ENCODE data around the gene GPX4. TPM values are rescaled to one million over a fixed set of nuclear protein-coding genes. Genes with fewer than 3 reads are reported as not detected.

Gene GPX4
- total RNA-seq, 2 experiments from 2014 or later: 148 to 203 TPM

DNA sequence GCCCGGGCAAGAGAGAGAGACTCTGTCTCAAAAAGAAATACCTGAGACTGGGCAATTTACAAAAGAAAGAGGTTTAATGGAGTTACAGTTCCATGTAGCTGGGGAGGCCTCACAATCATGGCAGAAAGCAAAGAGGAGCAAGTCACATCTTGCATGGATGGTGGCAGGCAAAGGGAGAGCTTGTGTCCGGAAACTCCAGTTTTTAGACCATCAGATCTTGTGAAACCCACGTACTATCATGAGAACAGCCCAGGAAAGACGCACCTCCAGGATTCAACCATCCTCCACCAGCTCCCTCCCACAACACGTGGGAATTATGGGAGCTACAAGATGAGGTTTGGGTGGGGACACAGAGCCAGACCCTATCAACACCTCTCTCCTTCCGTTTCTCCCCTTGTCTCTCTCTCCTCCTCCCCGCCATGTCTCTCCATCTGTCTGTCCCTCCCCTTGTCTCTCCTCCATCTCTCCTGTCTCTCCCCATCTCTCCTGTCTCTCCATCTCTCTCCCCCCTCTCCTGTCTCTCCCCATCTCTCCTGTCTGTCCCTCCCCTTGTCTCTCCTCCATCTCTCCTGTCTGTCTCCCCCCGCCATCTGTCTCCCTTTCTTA lies 18.6 kb upstream of the GPX4 start:
- Histone ChIP-seq H3K36me3 (ENCODE audit: insufficient read depth, low read length) (peaks cover 91% of the 10 kb centered on the region), H3K9me3 (ENCODE audit: low read length) (no peaks in the 10 kb centered on the region), H3K4me2 (ENCODE audit: low read length) (no peak overlapping the region), H3K9me2 (ENCODE audit: insufficient read depth, low read length) (no peaks in the 10 kb centered on the region), H3K27ac (ENCODE audit: low read depth, low read length, poor library complexity, severe bottlenecking) (no peak overlapping the region), H3K79me2 (ENCODE audit: insufficient read depth, low read depth, low read length) (no peaks in the 10 kb centered on the region), H2AFZ (ENCODE audit: low read length) (no peak overlapping the region), H3K4me1 (ENCODE audit: insufficient read depth, low read length, poor library complexity, severe bottlenecking) (peaks cover 35% of the 10 kb centered on the region), H4K20me1 (ENCODE audit: insufficient read depth, low read length) (no peaks in the 10 kb centered on the region), H3K4me3 (ENCODE audit: low read depth, low read length, poor library complexity, severe bottlenecking) (no peak overlapping the region)
- no peak for TF ChIP-seq EZH2phosphoT487 (IDR thresholded peaks at IDR 0.05; ENCODE audit: borderline replicate concordance, low read depth, low read length)
- TF ChIP-seq, protein P1, sequence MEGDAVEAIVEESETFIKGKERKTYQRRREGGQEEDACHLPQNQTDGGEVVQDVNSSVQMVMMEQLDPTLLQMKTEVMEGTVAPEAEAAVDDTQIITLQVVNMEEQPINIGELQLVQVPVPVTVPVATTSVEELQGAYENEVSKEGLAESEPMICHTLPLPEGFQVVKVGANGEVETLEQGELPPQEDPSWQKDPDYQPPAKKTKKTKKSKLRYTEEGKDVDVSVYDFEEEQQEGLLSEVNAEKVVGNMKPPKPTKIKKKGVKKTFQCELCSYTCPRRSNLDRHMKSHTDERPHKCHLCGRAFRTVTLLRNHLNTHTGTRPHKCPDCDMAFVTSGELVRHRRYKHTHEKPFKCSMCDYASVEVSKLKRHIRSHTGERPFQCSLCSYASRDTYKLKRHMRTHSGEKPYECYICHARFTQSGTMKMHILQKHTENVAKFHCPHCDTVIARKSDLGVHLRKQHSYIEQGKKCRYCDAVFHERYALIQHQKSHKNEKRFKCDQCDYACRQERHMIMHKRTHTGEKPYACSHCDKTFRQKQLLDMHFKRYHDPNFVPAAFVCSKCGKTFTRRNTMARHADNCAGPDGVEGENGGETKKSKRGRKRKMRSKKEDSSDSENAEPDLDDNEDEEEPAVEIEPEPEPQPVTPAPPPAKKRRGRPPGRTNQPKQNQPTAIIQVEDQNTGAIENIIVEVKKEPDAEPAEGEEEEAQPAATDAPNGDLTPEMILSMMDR (conservative IDR thresholded peaks at IDR 0.05; ENCODE audit: low read length): no peak
- DNase-seq (ENCODE audit: low spot score): no peak
- BruUV-seq (replicated peaks): no TSS peak
- ChIA-PET POLR2A (no interaction called here), CTCF (ENCODE audit: unreplicated experiment) (no interaction called here)
- intact Hi-C loops (cut with micrococcal nuclease; ENCODE audit: unreplicated experiment): no loop called here

DNA sequence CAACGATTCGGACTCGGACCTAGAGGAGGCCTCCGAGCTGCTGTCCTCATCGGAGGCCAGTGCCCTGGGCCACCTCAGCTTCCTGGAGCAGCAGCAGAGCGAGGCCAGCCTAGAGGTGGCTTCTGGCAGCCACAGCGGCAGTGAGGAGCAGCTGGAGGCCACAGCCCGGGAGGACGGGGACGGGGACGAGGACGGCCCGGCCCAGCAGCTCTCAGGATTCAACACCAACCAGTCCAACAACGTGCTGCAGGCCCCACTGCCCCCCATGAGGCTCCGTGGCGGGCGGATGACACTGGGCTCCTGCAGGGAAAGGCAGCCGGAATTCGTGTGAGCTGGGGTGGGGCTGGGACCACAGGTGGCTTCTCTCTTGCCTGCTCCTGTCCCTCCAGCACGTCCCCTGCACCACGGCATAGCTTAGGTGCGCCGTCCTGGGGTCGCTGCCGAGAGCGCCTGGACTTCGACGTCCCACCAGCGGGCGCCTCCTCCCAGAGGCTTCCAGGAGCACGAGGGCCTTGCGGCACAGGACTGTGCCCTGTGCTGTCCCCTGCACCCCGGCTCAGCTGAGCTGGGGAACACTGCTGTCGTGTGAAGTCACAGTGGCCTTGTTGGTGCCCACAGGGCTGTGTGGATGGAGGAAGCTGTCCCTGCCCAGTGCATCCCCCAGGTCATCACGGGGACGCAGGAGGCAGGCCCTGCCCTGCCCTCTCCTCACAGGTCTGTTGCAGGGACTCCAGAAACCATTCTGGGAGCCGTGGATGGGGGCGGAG lies 17.9 kb upstream of the GPX4 start:
- intact Hi-C loops (cut with micrococcal nuclease; ENCODE audit: unreplicated experiment): no loop called here
- Histone ChIP-seq H3K4me1 (ENCODE audit: insufficient read depth, low read length, poor library complexity, severe bottlenecking) (peaks cover 35% of the 10 kb centered on the region), H3K4me2 (ENCODE audit: low read length) (no peak overlapping the region), H3K79me2 (ENCODE audit: insufficient read depth, low read depth, low read length) (no peaks in the 10 kb centered on the region), H3K9me3 (ENCODE audit: low read length) (no peaks in the 10 kb centered on the region), H3K9me2 (ENCODE audit: insufficient read depth, low read length) (no peaks in the 10 kb centered on the region), H3K27ac (ENCODE audit: low read depth, low read length, poor library complexity, severe bottlenecking) (no peak overlapping the region), H2AFZ (ENCODE audit: low read length) (no peak overlapping the region), H4K20me1 (ENCODE audit: insufficient read depth, low read length) (no peaks in the 10 kb centered on the region), H3K36me3 (ENCODE audit: insufficient read depth, low read length) (peaks cover 87% of the 10 kb centered on the region), H3K4me3 (ENCODE audit: low read depth, low read length, poor library complexity, severe bottlenecking) (no peak overlapping the region)
- BruUV-seq (replicated peaks): TSS peak; percentile 84
- no peak for DNase-seq (ENCODE audit: low spot score)
- ChIA-PET POLR2A (no interaction called here), CTCF (ENCODE audit: unreplicated experiment) (no interaction called here)
- TF ChIP-seq EZH2phosphoT487 (IDR thresholded peaks at IDR 0.05; ENCODE audit: borderline replicate concordance, low read depth, low read length): no peak
- TF ChIP-seq, protein P1 (conservative IDR thresholded peaks at IDR 0.05; ENCODE audit: low read length): no peak

DNA sequence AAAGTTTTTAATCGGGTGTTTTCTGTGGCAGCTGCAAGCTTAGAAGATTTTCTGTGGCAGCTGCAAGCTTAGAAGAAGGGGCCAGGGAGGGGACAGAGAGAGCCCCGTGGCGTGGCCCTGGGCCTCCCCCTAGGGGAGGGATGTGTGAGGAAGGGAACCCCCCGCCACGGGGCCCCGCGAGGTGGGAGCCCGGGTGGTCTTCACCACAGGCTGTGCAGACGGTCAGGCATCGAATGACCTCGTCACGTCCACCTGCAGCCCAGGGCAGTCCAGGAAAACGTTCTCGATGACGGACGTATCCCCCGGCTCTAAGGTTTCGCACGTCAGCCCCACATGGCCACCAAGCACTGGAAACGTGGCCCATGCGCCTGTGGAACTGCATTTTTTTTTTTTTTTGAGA lies 17.2 kb upstream of the GPX4 start:
- ChIA-PET POLR2A (no interaction called here), CTCF (ENCODE audit: unreplicated experiment) (no interaction called here)
- Histone ChIP-seq H3K4me1 (ENCODE audit: insufficient read depth, low read length, poor library complexity, severe bottlenecking) (peaks cover 35% of the 10 kb centered on the region), H3K27ac (ENCODE audit: low read depth, low read length, poor library complexity, severe bottlenecking) (no peak overlapping the region), H3K9me3 (ENCODE audit: low read length) (no peaks in the 10 kb centered on the region), H3K4me3 (ENCODE audit: low read depth, low read length, poor library complexity, severe bottlenecking) (no peak overlapping the region), H3K79me2 (ENCODE audit: insufficient read depth, low read depth, low read length) (no peaks in the 10 kb centered on the region), H2AFZ (ENCODE audit: low read length) (no peak overlapping the region), H3K9me2 (ENCODE audit: insufficient read depth, low read length) (no peaks in the 10 kb centered on the region), H3K36me3 (ENCODE audit: insufficient read depth, low read length) (peaks cover 87% of the 10 kb centered on the region), H3K4me2 (ENCODE audit: low read length) (no peak overlapping the region), H4K20me1 (ENCODE audit: insufficient read depth, low read length) (no peaks in the 10 kb centered on the region)
- no peak for DNase-seq (ENCODE audit: low spot score)
- no TSS peak for BruUV-seq (replicated peaks)
- intact Hi-C loops (cut with micrococcal nuclease; ENCODE audit: unreplicated experiment): no loop called here
- TF ChIP-seq, protein P1 (conservative IDR thresholded peaks at IDR 0.05; ENCODE audit: low read length): no peak
- no peak for TF ChIP-seq EZH2phosphoT487 (IDR thresholded peaks at IDR 0.05; ENCODE audit: borderline replicate concordance, low read depth, low read length)

Data from OCI-LY7 (cell line).